Mucosa of rectum (tissue), 2 donors: Measurements from ENCODE around the gene CRISPLD2.
"Not testable (repeated sequence)": the region's sequence is repeated elsewhere in the genome, so short reads cannot be mapped to it uniquely, and the experiment has no call there.

Experiments used
- H3K27ac ChIP-seq, 2 donors: one replicate each; pipeline ENCODE4 v1.7.0; 2013; ENCODE audit warnings: inconsistent platforms in 2 of 2, low read depth in 2 of 2, low read length in 2 of 2
- H3K27me3 ChIP-seq, 2 donors: one replicate each; pipeline ENCODE4 v1.7.0; 2013; ENCODE audit warnings: low read length in 2 of 2; ENCODE audit not compliant: control insufficient read depth in 2 of 2, insufficient read depth in 2 of 2
- H3K36me3 ChIP-seq, 2 donors: one replicate each; pipeline ENCODE4 v1.7.0; 2013; ENCODE audit warnings: low read length in 2 of 2; ENCODE audit not compliant: control insufficient read depth in 2 of 2, insufficient read depth in 2 of 2
- H3K4me1 ChIP-seq, 2 donors: one replicate each; pipeline ENCODE4 v1.7.0; 2013; ENCODE audit warnings: low read length in 2 of 2, mild to moderate bottlenecking in 1 of 2; ENCODE audit not compliant: control insufficient read depth in 2 of 2, insufficient read depth in 2 of 2
- H3K4me3 ChIP-seq, 2 donors: one replicate each; pipeline ENCODE4 v1.7.0; 2013; ENCODE audit warnings: low read length in 2 of 2
- H3K9ac ChIP-seq, 2 donors: one replicate each; pipeline ENCODE4 v1.7.0; 2013; ENCODE audit warnings: low read length in 2 of 2, low read depth in 1 of 2, mild to moderate bottlenecking in 1 of 2
- H3K9me3 ChIP-seq, 2 donors: one replicate each; pipeline ENCODE4 v1.7.0; 2013; ENCODE audit warnings: low read length in 2 of 2; ENCODE audit not compliant: control insufficient read depth in 2 of 2
- donor health status: healthy.
- donor health status: Normal muscosa, but diverticular disease.

Gene CRISPLD2

GRCh38 chr16:84933774-84934631, 114.2 kb downstream of the CRISPLD2 start:
- H3K27ac ChIP-seq, result peak overlapping the region; percentile 16 to 49

GRCh38 chr16:84937196-84938005, 117.6 kb downstream of the CRISPLD2 start:
- H3K4me1 ChIP-seq, result peaks cover 0 to 3% of the 10 kb centered on the region in 2 donors
- H3K27ac ChIP-seq, result no peak overlapping the region
- H3K9ac ChIP-seq, result no peak overlapping the region
- H3K27me3 ChIP-seq, result no peaks in the 10 kb centered on the region
- H3K9me3 ChIP-seq, result no peaks in the 10 kb centered on the region
- no peak overlapping the region for H3K4me3 ChIP-seq
- no peaks in the 10 kb centered on the region for H3K36me3 ChIP-seq

More at GRCh38 chr16:84933774-84934631, 114.2 kb downstream of the CRISPLD2 start:
- H3K9me3 ChIP-seq, result no peaks in the 10 kb centered on the region
- no peaks in the 10 kb centered on the region for H3K27me3 ChIP-seq
- peaks cover 3 to 9% of the 10 kb centered on the region in 2 donors for H3K4me1 ChIP-seq
- no peaks in the 10 kb centered on the region for H3K36me3 ChIP-seq
- H3K9ac ChIP-seq, result no peak overlapping the region
- no peak overlapping the region for H3K4me3 ChIP-seq

DNA sequence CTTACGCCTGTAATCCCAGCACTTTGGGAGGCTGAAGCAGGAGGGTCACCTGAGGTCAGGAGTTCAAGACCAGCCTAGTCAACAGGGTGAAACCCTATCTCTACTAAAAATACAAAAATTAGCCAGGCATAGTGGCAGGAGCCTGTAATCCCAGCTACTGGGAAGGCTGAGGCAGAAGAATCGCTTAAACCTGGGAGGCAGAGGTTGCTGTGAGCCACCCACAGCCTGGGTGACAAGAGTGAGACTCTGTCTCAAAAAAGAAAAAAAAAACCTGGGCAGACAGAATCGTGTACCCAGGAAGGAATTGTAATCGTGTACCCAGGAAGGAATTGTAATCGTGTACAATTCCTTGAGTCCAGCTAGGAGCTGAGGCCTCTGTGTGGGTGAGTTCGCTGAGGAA, 118.8 kb downstream of the CRISPLD2 start:
- H3K4me1 ChIP-seq, H3K9ac ChIP-seq, H3K27me3 ChIP-seq, H3K4me3 ChIP-seq, H3K9me3 ChIP-seq, H3K36me3 ChIP-seq, H3K27ac ChIP-seq: not testable (repeated sequence)

DNA sequence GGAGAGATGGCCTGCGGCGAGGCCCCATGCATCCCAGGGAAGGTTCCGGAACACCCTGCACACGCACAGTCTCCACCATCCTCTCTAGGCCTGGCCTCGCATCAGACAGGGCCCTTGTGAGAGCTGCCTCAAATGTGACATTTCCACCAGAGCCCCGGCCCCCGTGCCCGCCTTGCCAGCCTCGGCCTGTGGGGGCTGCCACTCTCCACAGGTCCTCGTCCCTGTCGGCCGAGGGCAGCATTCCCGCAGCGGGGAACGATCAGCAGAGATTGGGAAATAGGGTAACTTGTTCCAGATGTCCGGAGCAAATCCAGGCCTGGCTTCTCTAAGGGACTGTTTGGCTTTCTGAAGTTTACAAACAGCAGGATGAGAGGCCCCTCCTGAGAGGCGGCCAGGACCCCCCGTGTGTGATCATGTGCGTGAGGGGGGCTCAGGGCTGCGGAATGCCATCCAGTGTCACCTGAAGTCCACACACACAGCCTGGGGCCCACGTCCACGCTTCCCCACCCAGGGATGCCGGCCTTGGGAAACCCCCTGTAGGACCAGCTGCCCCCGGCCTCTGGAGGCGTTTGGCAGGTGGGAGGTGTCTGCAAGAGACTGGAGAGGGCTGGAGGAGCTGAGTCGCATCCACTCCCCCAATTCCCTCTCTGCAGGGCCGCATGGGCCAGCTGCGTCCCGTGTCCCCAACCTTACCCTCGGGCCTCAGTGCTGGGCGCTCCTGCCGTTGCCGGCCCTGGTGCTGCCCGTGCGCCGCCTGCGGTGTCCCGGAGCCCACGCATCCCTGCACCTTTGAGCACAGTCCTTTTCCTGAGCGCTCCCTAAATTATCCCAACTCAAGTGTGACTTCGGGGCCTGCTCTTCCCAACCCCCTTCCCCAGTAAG, 121.1 kb downstream of the CRISPLD2 start:
- Histone ChIP-seq H3K9ac (no peak overlapping the region), H3K4me1 (no peaks in the 10 kb centered on the region), H3K27me3 (no peaks in the 10 kb centered on the region), H3K9me3 (no peaks in the 10 kb centered on the region), H3K36me3 (no peaks in the 10 kb centered on the region), H3K4me3 (no peak overlapping the region), H3K27ac (peak overlapping the region; percentile 16 to 26)

GRCh38 chr16:84941921-84942320, 122.1 kb downstream of the CRISPLD2 start:
- Histone ChIP-seq H3K4me1 (peaks cover 0 to 2% of the 10 kb centered on the region in 2 donors), H3K27me3 (no peaks in the 10 kb centered on the region), H3K9me3 (no peaks in the 10 kb centered on the region), H3K27ac (no peak overlapping the region), H3K36me3 (no peaks in the 10 kb centered on the region), H3K9ac (no peak overlapping the region), H3K4me3 (no peak overlapping the region)

- Histone ChIP-seq H3K27ac (no peak overlapping the region), H3K27me3 (no peaks in the 10 kb centered on the region), H3K4me3 (no peak overlapping the region), H3K9ac (no peak overlapping the region), H3K4me1 (peaks cover 0 to 5% of the 10 kb centered on the region in 2 donors), H3K36me3 (no peaks in the 10 kb centered on the region), H3K9me3 (no peaks in the 10 kb centered on the region)
Observed at GRCh38 chr16:84942786-84943185, 123.0 kb downstream of the CRISPLD2 start.

DNA sequence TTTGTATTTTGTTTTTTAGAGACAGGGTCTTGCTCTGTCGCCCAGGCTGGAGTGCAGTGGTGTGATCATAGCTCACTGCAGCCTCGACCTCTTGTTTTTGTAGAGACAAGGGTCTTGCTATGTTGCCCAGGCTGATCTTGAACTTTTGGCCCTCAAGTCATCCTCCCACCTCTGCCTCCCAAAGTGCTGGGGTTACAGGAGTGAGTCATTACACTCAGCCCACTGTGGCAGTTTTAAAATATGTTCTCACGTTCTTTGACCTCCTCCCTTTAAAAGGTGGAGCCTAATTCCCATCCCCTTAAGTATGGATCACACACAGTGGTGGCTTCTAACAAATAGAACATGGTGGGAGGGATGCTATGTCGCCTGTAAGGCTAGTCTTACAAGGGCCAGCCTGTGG, 123.8 kb downstream of the CRISPLD2 start:
- H3K9me3 ChIP-seq, result no peaks in the 10 kb centered on the region
- no peak overlapping the region for H3K4me3 ChIP-seq
- H3K4me1 ChIP-seq, result peaks cover 0 to 5% of the 10 kb centered on the region in 2 donors
- no peaks in the 10 kb centered on the region for H3K36me3 ChIP-seq
- H3K27me3 ChIP-seq, result no peaks in the 10 kb centered on the region
- no peak overlapping the region for H3K9ac ChIP-seq
- no peak overlapping the region for H3K27ac ChIP-seq

DNA sequence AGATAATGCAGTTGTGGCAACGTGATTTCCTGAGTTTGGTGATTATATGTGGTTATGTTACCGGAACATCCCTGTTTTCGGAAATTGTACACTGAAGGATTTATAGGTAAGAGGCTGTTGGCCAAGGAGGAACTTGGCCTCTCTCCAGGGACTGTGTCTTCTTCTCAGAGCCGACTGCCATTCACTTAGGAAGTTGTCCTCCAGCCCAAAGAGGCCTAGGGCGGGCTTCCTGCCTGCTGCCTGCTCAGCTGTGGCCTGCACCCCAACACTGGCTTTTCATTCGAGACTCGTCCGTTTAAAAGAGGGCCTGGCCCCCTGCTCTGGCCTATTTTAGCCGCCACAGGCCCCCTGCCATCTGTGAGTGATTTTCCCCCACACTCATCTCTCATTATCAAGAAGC, 127.2 kb downstream of the CRISPLD2 start:
- Histone ChIP-seq H3K27me3 (no peaks in the 10 kb centered on the region), H3K4me3 (no peak overlapping the region), H3K36me3 (no peaks in the 10 kb centered on the region), H3K27ac (peak overlapping the region in 1 of 2 donors; percentile 39), H3K4me1 (peaks cover 0 to 5% of the 10 kb centered on the region in 2 donors), H3K9ac (no peak overlapping the region), H3K9me3 (no peaks in the 10 kb centered on the region)

DNA sequence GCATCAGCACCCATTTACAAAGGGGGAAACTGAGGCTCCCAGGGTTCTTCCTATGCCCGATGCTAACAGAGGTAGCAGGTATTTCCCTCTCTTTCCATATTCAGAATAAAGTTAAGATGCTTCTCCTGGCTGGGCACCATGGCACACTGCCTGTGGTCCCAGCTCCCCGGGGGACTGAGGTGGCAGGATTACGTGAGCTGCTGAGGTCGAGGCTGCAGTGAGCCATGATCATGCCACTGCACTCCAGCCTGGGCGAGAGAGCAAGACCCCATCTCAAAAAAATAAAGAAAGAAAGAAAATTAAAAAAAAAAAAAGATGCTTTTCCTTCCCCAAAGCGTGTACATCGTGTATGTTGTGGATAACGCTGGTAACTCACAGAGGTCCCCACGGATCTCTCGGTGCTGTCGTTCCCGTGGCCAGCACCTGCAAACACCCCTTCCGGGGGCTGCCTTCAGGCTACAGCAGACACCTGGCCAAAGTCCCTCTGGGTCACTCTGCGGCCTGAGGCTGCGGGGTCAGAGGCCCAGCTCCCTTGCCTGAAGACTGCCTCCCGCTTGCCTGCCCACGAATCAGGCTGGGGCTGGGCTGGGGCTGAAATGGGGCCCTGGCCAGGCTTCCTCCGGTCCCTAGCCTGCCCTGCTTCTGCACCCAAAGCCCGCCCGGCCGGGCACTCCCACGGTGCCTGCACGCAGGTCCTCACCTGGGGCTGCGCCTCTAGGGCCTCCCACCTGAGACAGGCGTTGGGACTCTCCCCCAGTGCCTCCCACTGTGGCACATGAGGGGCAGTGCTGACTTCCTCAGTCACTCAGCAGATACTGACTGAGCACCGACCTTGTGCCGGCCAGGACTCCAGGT, 128.4 kb downstream of the CRISPLD2 start:
- Histone ChIP-seq H3K9me3 (no peaks in the 10 kb centered on the region), H3K27ac (no peak overlapping the region), H3K4me3 (no peak overlapping the region), H3K36me3 (no peaks in the 10 kb centered on the region), H3K9ac (no peak overlapping the region), H3K27me3 (no peaks in the 10 kb centered on the region), H3K4me1 (peaks cover 0 to 5% of the 10 kb centered on the region in 2 donors)
